NCI-H1105 treated with DMSO at 0.1 percent for 48 hours (cell line): ENCODE measurements around the gene FTSJ1.

Experiments
- DNase-seq: peaks from one replicate; lab custom pipeline; 2025; lab: John Stamatoyannopoulos, UW

FTSJ1 gene

GRCh38 chrX:48470833-48471118 is 5.2 kb upstream of the FTSJ1 start:
- no peak for DNase-seq

DNA sequence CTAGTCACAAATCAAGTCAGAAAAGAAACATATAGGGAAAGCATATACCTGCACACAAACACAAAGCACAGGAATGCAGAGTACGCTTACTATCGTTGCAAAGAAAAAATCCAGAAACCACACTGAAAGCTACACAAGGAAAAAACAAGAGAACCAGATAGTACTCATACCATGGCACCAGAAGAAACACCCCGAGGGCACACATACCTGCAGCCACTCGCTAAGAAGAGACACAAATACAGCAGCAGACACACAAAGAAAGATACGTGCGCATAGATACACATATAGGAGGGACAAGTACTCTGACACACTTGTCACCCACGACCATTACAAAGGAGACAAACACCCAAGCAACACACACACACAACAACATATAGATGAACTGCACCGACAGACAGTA is 4.5 kb upstream of the FTSJ1 start:
- DNase-seq: no peak

GRCh38 chrX:48472225-48472624 is 3.8 kb upstream of the FTSJ1 start:
- DNase-seq: no peak

- DNase-seq: no peak
These were observed 2.9 kb upstream of the FTSJ1 start for GRCh38 chrX:48472851-48473703.

GRCh38 chrX:48473704-48473990 is 2.4 kb upstream of the FTSJ1 start:
- no peak for DNase-seq

DNA sequence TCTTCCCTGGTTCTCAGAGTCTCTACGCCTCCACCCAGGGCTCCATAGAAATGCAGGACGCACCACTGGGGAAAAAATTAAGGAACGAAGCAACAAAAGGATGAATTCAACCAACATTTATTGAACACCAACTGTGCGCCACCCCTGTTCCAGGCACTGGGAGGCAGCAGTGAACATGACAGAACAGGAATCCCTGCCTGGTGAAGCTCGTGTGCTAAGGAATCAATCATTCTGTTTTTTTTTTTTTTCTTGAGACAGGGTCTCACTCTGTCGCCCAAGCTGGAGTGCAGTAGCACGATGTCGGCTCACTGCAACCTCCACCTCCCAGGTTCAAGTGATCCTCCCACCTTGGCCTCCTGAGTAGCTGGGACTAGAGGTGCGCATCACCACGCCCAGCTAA is 1.9 kb upstream of the FTSJ1 start:
- no peak for DNase-seq

DNA sequence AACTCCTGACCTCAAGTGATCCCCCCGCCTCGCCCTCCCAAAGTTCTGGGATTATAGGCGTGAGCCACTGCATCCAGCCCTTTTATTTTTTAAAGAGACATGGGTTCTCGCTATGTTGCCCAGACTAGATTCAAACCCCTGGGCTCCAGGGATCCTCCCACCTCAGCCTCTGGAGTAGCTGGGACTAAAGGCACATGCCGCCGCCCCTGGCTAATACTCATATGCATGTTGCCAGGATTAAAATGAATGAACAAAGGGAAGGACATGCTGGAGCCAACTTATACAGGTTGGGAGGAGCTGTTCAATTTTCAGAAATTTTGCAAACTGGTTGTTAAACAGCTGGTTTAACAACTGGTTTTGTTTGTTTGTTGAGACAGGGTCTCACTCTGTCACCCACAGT is 1.4 kb upstream of the FTSJ1 start:
- DNase-seq: no peak

- DNase-seq: no peak
These were observed 703 bp upstream of the FTSJ1 start for GRCh38 chrX:48475296-48475695.

GRCh38 chrX:48476919-48477318 is 920 bp downstream of the FTSJ1 start:
- no peak for DNase-seq

- no peak for DNase-seq
These were observed 2.2 kb downstream of the FTSJ1 start for GRCh38 chrX:48477960-48478755.

- DNase-seq: no peak
These were observed 2.8 kb downstream of the FTSJ1 start for GRCh38 chrX:48478806-48479205.

DNA sequence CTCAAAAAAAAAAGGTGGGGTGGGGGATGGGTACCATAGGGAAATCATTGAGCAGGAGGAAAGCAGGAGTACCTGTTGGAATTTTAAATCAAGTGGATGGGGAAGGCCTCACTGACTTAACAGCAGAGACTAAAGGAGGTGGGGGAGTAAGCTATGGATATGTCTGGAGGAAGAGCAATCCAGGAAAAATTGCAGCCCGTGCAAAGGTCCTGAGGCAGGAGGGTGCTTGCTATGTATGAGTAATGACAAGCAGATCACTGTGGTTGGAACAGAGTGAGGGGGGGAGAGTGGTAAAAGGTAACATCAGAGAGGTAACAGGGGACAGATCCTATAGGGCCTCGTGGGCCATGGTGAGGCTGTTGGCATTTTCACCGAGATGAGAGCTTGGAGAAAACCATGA is 4.1 kb downstream of the FTSJ1 start:
- no peak for DNase-seq

GRCh38 chrX:48480583-48480982 is 4.6 kb downstream of the FTSJ1 start:
- no peak for DNase-seq

DNA sequence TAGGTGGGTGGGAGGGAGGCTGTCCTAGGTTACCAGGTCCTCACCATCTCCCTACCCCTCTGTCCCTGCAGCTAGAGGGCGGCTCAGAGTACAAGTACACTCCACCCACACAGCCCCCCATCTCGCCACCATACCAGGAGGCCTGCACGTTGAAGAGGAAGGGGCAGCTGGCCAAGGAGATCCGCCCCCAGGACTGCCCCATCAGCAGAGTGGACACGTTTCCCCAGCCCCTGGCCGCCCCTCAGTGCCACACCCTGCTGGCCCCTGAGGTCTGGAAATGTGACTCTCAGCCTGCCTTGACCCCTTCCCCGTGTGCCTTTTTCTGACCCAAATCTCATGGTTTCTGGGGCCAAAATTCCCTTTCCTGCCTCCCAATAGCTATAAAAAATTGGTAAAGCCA is 6.5 kb downstream of the FTSJ1 start:
- no peak for DNase-seq

GRCh38 chrX:48487362-48487798 is 11.4 kb downstream of the FTSJ1 start:
- no peak for DNase-seq

DNA sequence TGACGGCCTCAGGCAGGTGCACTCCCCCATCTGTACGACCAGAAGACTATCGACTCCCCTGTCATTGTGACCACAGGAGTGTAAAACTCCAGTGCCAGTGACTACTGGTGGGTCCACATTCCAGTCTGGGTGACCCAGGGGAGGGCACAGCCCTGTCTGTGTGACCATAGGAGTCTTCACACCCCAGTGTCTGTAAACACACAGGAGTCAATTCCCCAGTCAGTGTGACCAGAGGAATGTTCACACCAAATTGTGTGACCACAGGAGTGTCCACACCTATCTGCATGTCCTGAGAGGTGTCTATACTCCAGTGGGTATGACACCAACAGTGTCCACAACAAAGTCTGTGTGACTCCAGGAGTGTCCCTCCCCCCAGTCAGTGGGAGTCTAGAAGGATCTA is 12.0 kb downstream of the FTSJ1 start:
- DNase-seq: no peak

GRCh38 chrX:48489296-48489695 is 13.3 kb downstream of the FTSJ1 start:
- DNase-seq: no peak

- DNase-seq: no peak
These were observed 13.9 kb downstream of the FTSJ1 start for GRCh38 chrX:48489892-48490291.

DNA sequence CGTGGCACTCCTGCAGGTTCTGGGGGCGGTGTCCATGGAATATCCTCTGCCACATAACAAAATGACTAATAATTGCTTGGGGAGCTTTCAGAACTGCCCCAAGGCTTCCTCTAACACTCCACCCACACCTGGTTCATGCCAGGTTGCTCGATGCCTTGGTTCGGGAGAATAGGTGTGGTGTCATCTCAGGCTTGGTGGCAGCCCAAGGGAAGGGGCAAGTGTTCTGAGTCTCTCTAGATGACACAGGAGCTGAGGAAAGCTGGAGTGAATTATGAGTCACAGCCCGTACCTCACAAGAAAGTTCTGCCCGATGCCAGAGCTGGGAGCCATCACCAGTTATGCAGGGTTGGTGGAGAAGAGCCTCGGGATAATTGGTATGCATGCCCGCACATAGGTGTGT is 14.7 kb downstream of the FTSJ1 start:
- no peak for DNase-seq

DNA sequence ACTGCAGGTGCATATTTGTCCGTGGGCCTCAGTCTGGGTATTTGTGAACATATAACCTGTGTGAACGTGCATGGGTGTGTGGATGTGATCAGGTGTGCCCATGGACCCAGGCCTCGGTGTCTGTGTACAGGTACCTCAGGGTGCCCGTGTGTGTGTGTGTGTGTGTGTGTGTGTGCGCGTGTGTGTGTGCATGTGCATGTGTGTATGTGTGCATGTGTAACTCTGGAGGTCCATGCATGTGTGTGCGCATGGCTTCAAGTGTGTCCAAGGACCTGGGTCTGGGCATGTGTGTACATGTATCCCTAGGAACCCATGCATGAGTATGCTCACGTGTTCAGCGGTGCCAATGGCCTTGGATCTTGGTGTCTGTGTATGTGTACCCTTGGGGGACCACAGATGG is 15.8 kb downstream of the FTSJ1 start:
- DNase-seq: no peak

GRCh38 chrX:48492293-48492910 is 16.4 kb downstream of the FTSJ1 start:
- DNase-seq: no peak

- DNase-seq: peak; percentile 7
These were observed 17.9 kb downstream of the FTSJ1 start for GRCh38 chrX:48493890-48494364.

GRCh38 chrX:48496660-48497059 is 20.7 kb downstream of the FTSJ1 start:
- DNase-seq: no peak
